GM19372 (cell line): ENCODE results near the gene AQP4.

Experiments used
- ATAC-seq: cut with Tn5 transposase; IDR thresholded peaks from one replicate; pipeline ENCODE4 v1.9.1; 2021; ENCODE audit warnings: mild to moderate bottlenecking, low read depth, moderate library complexity; ENCODE audit not compliant: unreplicated experiment

AQP4 gene

DNA sequence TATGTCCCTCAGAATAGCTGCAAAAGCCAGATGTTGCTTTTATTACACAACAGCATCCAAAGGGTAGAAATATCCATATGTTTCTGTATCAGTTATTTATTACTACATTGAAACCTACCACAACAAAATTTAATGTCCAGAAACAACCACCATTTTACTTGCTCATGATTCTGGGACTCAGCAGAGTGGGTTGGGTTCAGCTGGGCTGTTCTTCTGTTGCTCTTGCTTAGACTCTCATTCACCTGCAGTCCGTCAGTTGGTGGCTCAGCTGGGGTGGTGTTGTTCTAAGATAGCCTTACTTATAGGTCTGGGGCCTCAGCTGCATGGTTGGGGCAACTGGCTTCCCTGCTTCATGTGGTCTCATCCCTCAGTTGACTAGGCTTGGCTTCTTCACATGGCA lies 21.7 kb downstream of the AQP4 start:
- ATAC-seq = no peak

DNA sequence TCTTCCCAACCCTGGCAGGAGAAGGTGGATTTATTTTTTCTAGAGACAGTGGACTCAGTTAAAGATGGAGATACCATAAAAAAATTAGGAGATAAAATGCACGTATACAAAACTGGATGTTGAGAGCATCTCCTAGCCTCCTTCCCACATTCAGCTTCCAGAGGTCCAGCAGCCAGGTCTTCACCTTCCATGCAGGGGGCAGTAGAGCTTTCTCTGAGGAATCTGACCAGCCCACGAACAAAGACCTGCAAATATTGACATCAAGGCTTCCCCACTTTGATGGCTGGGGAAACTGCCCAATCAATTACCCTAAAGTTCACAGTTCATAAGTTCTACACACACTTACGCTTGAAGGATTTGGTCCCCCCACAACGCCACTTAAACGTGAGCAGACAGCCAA lies 24.5 kb downstream of the AQP4 start:
- ATAC-seq = no peak

GRCh38 chr18:26839609-26840008 lies 25.9 kb downstream of the AQP4 start:
- ATAC-seq = no peak

DNA sequence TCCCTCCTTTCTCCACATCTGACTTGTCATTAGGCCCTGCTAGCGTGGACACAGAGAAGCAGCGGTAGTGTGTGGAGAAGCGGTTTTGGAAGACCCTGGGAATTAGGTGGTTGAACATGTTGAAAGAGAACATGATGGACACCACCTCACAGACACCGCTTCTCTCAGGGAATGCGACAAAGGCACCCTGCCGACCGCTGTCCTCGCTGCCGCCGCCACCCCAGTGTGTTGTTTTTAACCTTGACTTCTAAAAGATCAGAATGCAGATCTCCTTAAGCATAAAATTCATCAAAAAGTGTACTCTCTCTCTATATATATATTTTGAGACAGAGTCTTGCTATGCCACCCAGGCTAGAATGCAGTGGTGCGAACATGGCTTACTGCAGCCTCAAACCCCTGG lies 33.2 kb downstream of the AQP4 start:
- ATAC-seq = no peak

DNA sequence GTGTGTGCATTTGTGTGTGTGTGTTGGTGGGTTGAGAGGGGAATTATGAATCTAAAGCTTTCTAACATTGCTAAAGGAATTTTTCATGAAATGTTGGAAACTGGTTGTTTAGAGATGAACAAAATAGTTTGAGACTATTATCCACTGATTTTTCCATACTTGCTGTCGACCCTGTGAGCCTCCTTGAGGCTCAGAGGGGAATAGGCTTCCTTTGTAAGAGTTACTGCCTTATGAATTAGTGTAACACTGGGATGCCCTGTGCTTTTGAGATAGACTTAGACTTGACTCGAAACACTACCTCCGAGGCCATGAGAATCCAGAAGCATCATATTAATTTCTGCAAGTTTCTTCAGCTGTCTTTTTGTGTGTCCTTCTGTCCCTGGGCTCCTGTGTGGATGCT lies 37.9 kb downstream of the AQP4 start:
- ATAC-seq = no peak

DNA sequence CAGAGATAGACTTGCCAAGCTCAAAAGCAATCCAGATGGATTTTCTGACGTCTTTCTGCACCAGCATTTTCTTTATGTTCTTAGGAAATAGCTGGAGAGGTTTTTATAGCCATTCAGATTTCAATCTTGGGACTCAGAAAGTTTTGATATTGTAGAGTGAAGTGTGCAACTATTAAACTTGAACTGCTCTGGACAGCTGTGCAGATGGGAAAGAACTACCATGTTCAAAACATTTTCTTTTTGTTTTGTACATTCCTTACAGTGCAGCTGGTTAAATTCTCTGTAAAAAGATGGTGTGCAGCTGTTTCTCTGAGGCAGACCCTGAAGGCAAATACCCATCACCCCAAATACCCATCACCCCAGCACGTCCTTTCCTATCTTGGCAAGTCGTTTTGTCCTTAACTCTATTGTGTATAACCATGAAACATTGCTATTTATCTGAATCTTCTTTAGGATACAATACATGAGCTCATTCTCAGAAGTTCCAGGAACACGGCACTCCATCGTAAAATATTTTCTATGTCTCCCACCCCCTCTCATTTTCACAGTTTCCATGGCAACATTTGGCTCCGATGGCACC lies 38.8 kb downstream of the AQP4 start:
- no peak for ATAC-seq

GRCh38 chr18:26821181-26821580 lies 44.3 kb downstream of the AQP4 start:
- no peak for ATAC-seq

GRCh38 chr18:26819046-26819445 lies 46.5 kb downstream of the AQP4 start:
- ATAC-seq = no peak

DNA sequence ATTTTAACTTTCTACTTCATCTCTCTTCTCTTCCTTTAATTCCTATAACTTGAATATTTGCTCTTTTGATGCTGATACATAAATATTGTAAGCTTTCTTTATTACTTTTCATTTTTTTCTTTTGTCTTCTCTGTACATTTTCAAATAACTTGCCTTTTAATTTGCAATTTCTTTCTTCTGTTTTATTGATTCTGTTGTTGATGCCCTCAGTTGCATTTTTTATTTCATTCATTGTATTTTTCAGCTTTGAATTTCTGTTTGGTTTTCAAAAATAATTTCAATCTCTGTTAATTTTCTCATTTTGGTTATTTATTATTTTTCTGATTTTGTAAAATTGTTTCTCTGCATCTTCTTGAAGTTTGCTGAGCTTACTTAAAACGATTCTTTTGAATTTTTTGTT lies 47.0 kb downstream of the AQP4 start:
- no peak for ATAC-seq

DNA sequence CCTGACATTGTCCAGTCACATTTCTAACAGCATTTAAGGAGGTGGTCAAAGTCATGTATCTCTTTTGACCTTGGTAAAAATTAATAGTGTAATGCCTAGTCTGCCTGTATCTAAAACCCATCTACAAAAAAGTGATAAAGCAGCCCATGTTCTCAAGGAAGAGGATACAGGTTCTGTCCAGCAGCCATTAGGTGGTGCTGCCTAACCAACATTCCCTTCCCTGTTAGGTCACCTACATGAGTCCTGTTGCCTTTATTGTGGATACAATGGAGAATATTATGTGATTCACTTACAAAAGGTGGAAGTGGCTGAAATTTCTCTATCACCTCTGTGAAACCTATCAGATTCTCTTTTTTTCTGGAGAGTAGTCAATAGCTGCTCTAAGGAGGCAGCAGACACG lies 52.5 kb downstream of the AQP4 start:
- no peak for ATAC-seq

- ATAC-seq = no peak
Measured at GRCh38 chr18:26812462-26812861, 53.0 kb downstream of the AQP4 start.

GRCh38 chr18:26809346-26809745 lies 56.2 kb downstream of the AQP4 start:
- ATAC-seq = no peak

DNA sequence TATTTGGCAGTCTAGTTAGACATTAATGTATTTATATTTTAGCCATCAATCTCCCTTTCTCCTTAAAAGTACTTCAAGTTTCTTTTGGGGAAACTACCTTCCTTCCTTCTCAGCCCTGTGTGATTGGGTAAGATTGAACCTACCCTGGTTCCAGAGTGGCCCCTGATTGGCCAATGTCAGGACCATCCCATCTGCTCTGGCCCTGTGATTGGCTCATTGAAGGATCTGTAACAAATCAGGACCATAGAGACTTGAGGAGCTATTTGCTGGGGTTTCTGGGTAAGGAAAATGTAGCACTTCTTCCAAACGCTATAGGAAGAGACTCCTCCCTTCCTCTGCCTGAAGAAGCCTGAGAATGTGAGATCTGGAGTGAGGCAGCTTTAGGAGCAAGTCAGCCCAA lies 59.3 kb downstream of the AQP4 start:
- ATAC-seq = no peak

DNA sequence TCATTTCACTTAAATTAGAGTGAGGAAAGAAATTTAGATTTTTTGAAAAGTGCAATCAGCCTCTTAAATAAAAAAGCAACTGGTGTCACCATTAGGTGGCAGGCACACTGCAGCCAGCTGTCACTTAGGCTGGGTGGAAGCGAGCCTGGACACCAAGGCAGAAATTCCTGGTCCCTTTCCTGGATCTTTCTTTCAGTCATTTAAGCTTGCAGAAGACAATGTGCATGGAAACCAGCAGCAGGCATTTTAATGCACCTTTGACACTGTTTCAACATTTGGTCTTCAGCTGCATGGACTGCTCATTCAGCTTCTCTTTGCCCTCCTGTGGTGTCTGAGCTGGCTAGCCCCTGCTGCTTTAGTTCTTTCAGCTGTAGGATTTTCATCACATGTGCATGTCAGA lies 61.0 kb downstream of the AQP4 start:
- ATAC-seq = no peak

DNA sequence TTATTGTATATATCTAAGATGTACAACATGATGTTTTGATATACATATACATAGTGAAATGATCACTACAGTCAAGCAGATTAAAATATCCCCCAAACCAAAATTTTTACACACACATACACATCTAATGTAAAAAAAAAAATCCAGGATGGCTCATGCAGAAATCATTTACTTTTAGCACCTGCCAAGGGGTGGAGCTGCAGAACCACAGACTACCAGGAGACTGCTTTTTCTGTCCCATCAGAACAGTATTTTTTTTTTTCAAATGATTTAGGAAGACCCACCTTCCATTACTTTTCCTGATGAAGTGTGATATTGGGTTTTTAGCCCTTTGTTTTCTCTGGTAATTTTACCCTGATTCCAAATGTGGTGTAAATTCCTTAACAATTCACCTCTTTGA lies 61.9 kb downstream of the AQP4 start:
- no peak for ATAC-seq

- ATAC-seq = no peak
Measured at GRCh38 chr18:26802330-26803200, 62.9 kb downstream of the AQP4 start.
